SKM-1 (cell line): ENCODE results near the gene NR2C2.
A peak's percentile ranks its signal among the peaks of the same experiment; 100 is the strongest.

Source experiments
- DNase-seq: peaks from one replicate; lab custom pipeline; 2025; ENCODE audit not compliant: unreplicated experiment; lab: John Stamatoyannopoulos, UW

Gene NR2C2

GRCh38 chr3:14921034-14921616 is 26.3 kb upstream of the NR2C2 start:
- DNase-seq = peak; percentile 67

- DNase-seq = no peak
Measured at GRCh38 chr3:14921811-14922705, 25.3 kb upstream of the NR2C2 start.

- no peak for DNase-seq
Measured at GRCh38 chr3:14922863-14923262, 24.5 kb upstream of the NR2C2 start.

GRCh38 chr3:14923476-14923875 is 23.9 kb upstream of the NR2C2 start:
- DNase-seq = no peak

- DNase-seq = peak; percentile 13
Measured at GRCh38 chr3:14925729-14926591, 21.4 kb upstream of the NR2C2 start.

DNA sequence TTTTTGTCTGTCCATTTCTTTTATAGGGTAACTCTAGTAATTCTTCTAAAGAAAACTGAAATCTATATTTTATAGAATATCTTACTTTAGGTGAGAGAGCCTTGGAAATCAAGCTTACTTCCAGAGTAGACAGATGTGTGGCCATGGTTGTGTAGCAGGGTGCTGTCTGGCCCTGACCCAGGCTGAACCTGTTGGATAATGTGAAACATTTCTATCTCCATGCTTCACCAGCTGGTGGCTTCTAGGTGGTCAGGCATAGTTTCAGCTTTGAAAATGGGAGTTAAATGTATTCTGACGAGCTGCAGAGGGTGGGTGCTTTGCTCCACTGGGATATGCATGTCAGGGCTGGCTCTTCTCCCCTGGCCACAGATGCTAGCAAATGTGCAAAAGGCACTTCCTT is 20.8 kb upstream of the NR2C2 start:
- DNase-seq = no peak

- DNase-seq = no peak
Measured at GRCh38 chr3:14927308-14927707, 20.1 kb upstream of the NR2C2 start.

GRCh38 chr3:14929310-14930074 is 17.9 kb upstream of the NR2C2 start:
- DNase-seq = no peak

DNA sequence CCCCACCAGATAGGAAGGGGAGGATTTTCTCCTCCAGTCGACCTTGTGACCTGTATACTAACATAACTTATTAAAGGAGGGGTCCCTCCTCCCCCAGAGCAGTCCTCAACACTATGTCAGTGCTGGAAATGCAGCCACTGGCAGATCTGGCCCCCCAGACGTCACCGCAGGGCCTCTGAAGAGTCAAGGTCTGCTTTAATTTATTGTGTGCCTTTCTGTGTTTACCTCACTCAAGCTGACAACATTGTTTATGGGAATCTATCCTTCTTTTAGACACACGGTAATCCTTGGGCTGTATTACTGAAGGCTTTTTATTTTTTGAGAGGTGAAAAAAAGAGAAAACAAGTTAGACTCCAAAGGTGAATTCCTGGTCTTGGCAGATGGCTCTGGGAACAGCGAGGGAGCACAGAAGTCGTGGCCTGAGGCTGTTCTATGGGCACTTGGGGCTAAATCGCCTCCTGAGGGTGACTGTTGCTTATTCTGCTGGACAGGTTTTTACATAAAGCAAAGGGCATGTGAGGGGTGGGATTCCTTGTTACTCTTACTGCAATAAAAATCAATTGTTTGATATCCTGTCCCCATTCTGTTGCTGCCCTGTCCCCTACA is 13.5 kb upstream of the NR2C2 start:
- DNase-seq = no peak

DNA sequence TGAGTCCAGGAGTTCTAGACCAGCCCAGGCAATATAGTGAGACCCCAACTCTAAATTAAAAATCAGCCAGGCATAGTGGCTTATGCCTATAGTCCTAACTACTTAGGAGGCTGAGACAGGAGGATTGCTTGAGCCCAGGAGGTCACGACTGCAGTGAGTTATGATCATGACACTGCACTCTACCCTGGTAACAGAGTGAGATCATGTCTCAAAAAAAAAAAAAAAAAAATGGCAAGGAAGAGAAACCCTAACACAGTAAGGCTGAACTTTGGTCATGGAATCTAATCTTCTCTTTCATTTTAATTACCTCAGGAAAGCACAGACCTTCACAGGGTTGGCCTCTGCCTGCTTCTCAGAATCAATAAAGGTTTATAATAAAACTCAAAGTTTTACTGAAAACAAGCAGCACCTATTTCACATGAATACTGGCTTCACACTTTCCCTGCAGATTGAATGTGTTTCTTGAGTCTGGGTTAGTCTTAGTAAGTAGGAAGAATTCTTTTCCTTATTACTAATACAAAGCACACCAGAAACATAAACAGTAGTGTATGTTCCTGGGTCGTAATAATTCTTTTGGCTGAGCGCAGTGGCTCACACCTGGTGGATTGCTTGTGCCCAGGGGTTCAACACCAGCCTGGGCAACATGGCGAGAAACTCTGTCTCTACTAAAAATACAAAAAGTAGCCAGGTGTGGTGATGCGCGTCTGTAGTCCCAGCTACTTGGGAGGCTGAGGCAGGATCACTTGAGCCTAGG is 11.6 kb upstream of the NR2C2 start:
- no peak for DNase-seq

DNA sequence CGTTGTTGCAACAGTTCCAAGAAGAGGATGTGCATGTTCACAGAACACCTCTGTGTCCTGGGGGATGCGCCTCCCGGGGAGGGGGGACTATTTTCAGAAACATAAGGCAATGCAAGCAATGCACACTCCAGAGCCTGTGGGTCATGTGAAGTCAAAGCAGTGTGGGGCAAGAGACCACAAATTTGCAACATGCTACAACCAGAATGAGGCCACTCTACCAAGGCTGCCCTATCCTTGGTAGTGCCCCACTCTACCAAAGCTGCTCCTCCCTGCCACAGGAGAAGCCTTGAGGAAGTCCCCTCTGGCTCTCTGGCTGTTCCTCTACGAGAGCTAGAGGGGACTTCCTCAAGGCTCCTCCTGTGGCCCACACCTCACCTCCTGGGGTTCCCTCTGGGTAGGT is 8.4 kb upstream of the NR2C2 start:
- peak; percentile 41 for DNase-seq

DNA sequence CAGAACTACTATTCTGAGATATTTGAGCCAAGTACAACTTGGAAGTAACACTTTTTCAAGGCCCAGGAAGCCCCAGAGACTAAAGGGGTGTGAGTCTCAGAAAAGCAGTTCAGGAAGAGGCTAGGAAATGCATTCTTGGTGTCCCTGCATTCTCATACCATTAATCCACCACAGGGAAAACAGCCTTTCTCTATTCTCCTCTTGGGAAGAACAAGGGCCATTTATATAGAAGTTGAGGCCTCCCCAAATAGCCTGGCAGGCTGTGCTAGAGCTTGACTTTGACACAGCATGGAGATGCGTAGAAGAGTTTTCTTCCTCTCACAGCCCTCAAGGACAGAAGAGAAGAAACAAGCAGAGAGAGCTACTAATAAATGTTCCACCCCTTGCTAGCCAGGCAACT is 5.5 kb upstream of the NR2C2 start:
- no peak for DNase-seq

DNA sequence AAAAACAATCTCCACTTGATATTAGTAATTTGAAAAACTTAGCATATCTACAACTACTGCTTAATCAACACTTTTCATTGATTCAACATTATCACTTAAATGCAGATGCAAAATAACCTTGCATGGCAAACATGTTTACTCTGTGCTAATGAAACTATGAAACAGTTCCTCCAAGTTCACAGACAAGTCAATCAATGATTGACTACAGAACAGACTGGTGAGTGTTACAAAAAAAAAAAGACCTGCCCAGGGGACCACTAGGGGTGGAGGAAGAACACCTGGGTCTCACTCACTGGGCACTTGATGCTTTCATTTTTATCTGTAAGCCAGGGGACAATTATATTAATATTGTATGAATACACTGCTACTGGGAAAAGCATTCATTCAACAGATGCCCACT is 4.3 kb upstream of the NR2C2 start:
- DNase-seq = no peak

GRCh38 chr3:14946236-14946635 is 1.1 kb upstream of the NR2C2 start:
- DNase-seq = no peak

DNA sequence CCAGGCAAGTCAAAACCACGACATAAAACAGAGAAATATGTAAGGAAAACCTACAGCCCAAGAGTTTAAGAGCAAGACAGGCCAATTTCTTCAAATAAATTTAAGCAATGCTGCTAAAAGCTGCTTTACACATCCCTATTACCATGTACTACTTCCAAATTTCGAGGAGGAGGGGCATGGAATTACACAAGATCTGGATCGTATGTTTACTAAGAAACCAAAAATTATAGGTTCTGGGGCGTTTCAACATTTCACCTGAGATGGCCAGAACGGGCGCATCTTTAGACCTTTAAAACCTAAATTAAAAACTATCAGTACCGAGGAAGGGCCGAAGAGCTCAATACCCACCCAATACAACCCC is 664 bp upstream of the NR2C2 start:
- no peak for DNase-seq

- DNase-seq = peak; percentile 95
Measured at GRCh38 chr3:14947886-14948608, 664 bp downstream of the NR2C2 start.

GRCh38 chr3:14948609-14949038 is 1.2 kb downstream of the NR2C2 start:
- DNase-seq = no peak

GRCh38 chr3:14949126-14949525 is 1.7 kb downstream of the NR2C2 start:
- no peak for DNase-seq

DNA sequence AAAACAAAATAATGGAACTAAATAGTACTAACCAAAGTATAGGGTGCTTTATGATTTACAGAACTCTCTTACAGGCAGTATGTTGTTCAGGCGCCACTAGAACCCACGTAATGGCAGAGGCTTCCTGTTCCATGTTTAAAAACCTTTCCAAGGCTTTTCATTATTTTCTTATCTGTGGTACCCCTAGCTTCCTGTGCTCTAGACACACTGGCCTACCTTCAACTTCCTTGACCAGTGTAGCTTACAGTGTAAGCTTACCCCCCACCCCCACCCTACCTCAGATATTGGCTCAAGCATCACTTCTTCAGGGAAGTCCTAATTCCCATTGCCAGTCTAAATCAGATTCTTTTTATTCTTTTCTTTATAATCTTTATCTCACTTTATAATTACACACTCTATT is 2.9 kb downstream of the NR2C2 start:
- DNase-seq = no peak
